Retina (tissue), 1 donor: ENCODE measurements around the gene SIGLEC12.

Source experiments
- DNase-seq: peaks from one replicate; pipeline ENCODE4 v3.0.0-alpha.2; 2016

SIGLEC12 gene

DNA sequence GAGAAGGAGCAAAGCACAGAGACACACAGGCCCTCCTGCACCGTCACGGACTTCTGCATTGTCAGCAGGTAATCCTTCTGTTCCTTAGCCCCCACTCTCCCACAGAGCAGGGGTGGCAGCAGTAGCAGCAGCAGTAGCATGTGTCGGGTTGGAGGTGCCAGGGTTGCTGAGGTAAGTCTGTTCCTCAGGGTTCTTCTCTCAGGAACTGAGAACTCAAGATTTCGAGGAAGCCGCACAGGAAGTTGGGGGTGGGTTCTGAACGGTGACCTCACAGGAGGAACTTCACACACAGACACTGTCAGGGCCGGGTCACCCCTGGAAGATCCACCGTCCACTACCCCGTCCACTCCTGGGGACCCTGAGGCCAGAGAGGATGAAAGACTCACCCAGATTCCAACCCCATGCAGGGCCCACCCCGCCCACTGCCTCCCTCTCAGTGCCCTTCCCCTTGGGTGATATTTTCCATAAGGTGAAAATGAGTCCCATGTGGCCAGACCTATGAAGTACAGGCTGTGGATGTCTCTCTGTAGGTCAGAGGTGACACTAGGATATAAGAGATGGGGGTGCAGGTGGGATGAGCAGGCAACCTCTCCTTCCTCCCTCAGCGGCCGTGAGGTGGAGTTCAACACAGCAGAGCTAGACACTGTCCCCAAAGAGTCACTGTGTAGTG lies at the start of gene SIGLEC12:
SIGLEC12 (minus strand) TSS at position 207 of the 670 bp plus-strand sequence; CDS start at position 140, 67 bp downstream.
- DNase-seq = no peak

DNA sequence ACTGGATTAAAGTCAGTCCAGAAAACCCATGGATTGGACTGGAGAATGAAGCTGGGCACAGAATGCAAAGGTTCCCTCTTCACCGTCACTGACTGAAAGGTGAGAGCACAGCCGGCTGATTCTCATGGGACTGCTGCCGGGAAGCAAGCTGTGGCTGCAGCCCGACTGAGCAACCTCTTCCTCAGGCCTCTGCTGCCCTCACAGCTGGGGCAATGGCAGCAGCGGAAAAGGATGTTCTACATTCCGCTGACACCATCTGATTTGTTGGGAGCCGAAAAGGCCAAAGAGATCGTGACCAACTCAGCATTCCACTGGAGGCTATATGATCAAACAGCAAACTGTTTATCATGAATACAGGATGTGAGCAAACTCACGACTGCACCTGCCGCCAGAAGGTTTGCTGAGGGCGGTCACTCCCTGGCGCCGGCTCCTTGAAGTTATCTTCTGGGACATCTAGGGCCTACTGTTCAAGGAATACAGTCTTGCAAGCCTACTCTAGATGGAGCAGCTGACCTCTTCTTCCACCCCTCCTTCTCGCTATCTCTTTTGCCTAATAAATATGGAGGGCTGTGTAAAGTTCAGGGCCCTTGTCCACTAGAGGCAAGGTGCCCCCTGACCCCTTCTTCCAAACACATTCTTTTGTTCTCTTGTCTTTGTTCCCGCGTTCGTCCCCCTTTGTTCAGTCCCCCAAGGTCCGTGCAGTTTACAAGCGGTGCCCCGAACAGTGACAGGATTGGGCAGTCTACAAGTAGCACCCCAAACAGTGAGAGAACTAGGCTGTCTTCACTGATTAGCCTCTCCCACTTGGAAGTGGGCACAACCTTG lies 49.5 kb upstream of the SIGLEC12 start:
- DNase-seq = no peak

DNA sequence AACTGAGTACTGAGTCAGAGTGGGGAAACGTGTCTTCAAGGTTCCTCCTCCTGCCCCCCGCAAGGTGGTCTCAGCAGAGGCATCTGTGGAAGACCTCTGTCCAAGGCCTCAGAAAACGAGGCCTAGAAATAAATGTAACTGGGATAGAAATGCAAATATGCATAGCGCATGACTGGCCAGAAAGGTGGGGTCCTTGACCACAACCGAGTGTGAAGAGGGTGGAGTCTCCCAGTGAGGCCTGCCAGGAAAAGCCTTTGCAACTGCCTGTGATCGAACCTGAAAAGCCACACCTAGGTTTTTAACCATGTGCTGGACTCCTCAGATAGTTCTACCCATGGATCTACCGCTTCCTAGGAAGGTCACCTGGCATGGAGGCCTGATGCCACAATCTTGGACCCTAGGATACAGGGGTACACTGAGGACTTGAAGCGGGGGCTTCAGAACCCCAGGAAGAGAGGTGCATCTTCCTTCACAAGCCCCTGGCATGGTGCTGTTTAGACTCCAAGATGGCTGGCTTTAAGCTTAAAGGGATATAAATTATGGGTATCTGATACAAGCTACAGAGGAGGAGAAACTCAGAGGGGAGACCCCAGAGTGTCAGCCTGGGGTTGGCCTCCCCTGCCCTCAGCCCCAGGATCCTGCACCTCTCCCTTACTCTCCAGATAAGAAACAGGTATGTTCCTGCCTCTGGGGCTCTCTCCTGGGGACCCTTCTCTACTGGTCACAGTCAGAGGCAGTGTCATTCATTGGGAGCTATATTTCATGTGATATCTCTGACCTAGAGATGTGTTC lies 48.1 kb upstream of the SIGLEC12 start:
- DNase-seq = no peak

DNA sequence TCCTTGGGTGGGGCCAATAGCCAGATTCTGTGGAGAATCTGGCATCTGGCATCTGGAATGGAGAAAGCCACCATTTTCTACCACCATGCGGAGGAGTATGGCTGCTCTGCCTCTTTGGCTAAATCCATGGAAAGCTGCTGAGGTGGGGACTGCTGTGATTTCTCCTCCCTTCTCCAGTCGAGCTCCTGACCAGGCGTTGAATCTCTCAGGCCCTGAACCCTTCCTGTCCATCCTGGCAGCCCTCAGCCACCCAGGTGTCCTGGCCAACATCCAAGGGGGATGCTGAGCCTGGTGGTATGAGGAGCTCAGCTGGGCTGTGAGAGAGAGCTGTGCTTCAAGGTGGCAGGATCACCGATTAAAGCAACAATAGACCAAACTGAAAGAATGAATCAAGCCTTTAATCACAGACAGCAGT lies 47.3 kb upstream of the SIGLEC12 start:
- no peak for DNase-seq

DNA sequence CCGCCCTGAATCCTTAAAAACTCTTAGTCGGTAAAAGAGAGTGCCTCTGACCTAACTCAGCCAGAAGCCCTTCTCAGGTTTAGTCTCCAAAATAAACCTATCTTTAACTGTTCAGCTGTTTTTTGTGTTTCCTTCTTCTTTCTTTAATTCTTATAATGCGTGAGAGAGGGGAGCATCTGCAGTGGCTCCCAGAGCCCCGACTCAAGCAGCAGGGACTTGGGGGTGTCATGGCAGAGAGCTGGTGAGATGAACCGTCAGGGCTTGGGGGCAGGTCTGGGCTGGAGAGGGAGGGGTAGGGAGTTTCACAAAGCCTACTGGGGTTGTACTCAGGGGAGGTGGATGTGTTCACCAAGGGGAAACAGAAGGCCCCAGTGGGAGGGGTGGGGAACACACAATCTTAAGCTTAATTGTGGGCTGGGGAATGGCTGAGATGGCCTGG lies 46.6 kb upstream of the SIGLEC12 start:
- no peak for DNase-seq

DNA sequence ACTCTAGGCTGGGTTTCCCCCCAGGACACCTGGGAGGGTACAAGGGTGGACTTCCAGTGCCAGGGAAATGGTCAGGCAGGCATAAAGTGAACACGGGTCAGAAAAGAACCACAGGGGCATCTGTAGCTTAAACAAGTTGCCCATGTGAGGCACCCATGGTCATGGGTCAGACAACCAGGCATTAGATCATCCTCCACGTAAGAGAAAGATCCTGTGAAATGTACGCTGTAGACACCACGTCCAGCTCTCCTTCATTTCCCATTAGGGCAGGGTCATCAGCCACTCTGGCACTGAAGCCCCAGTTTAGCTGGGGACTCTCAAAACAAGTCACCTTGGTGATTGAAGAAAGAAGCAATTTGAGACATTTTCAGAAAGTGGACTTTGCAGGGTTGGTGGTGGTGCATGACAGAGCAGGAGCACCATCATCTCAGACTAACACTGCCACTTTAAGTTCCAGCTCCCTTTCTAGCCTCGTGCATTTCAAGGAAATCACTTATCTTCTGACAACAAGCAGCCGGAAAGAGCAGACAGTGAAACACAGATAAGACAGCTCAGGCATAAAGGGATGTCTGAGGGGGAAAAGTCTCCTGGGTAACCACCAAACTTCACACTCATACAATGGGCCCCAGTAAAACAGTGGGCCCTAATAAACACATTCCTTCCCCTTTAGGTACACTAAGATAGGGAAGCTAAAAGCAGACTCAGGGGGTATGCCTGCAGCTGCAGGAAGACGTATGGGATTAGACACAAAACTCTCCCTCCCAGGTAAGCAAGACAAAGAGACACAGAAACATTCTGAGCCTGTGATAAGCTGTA lies 46.0 kb upstream of the SIGLEC12 start:
- no peak for DNase-seq

DNA sequence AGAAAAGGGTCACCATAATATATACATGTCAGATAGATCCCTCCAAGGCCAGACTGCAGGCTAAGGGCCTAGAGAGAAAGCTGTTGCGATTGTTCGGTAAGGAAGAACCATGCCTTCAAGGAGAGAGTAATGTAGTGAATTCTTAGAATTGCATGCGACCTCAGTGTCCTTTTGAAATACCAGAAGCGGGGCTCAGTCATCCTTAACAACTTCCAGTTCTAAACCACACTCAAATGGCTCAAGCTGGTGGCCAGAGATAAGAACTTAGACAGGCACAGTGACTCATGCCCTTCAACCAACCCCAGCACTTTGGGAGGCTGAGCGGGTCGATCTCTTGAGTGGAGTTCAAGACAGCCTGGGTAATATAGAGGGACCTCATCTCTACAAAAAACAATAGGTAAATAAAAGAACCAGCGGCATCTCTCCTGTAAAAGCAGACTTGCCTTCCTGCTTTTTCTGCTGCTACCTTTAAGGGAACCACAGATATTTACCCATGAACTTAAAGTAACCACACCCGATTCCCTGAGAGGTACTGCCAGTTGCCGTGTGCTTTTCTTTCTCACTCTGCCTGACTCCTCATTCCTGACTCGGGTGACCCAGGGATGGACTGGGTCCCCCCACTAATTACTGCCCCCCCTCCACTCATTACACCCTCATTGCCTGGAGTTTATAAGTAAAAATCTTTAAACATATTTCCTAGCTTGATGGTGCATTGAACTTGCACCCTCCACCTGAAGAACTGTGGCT lies 45.2 kb upstream of the SIGLEC12 start:
- no peak for DNase-seq

DNA sequence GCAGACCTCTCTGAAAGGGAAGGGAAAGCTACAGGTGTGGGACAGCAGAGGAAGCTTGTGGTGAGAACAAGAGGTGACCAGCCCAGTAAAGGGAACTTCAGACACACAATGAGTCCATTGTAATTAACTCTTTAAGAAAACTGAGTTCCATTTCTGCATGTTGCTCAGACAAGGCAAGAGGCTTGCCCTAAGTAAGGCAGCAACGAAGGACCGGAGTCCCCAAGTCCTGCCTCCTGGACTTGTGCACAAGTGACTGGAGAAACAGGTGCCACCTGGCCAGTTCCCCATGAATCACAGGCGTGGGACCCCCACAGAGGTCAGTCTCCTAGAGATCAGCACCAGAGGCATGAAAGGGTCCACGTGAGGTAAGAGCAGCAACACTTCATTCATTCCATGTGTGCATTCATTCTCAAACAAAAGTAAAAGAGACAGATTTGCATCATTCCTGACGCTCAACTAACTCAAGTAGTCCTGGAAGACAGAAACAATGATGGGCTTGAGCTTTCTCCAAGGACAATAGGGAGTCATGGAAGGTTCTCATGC lies 44.6 kb upstream of the SIGLEC12 start:
- no peak for DNase-seq

DNA sequence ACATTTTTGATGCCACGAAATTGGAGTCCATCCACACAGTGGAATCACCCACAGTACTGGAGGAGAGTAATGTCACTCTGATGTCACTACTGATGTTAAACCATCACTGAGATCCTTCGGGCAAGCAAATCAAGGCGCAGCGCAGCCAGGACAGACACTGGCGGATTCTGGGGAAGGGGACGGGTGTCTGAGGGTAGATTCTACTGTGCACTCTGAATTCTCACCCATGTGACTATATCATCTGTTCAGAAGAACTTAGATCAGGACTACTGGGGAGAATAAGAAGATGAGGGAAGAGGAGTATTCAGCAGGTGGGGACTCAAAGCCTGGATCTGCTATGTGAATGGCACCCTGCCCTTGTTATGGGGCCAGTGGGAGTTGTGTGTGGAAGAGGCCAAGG lies 42.4 kb upstream of the SIGLEC12 start:
- no peak for DNase-seq

DNA sequence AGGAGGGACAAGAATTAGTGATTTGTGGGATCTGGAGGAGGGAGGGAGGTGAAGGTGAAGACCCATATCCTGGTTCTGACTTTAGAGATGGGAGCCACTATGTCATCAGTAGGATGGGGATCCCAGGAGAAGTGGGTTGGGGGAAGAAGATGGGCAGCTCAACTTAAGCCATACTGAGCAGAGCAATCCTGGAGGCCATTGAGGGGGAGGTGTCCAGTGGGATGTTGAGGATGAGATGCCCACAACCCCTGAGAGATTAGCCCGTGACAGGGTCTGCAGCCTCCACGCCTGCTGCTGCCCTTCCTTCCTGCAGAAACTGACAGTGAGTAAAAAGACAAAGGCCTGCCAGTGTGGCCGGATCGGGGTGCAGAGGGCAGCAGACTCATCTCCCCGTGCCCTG lies 41.1 kb upstream of the SIGLEC12 start:
- no peak for DNase-seq

DNA sequence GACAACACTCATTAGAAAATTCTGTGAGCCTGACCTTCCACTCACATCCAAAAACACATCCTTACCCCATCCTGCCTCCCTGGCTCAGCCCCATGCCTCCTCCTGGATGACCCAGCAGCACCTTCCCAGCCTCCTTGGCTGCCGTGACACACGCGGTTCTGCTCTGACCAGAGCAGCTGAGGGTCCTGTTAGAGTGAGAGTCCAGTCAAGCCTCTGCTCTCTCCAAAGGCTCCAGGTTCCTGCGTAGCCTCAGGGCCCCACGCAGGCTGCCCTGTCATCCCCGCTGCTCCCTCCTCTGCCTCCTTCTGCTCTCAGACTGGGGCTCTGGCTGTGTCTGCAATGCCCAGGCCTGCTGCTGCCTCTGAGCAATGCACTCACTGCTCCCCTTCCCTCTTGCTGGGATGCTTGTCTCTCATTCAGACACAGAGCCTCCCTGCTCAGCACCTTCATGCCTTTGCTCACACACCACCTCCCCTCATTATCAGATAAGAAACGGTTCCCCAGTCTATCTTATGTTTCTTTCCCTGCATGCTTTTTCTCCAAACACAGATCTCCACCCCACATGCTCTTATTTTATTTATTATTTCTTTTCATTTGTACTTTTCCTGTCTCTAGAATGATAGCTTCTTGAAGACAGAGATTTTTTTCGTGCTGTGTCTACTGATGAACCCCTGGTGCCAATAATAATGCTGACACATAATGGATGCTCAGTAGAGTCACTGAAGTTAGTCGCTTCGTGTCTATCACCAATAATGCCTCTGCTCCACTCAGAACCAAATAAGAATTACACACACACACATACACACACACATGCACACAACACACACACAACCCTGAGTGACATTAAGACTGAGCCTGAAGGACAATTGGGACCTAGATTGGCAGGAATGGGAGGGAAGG lies 40.1 kb upstream of the SIGLEC12 start:
- no peak for DNase-seq

DNA sequence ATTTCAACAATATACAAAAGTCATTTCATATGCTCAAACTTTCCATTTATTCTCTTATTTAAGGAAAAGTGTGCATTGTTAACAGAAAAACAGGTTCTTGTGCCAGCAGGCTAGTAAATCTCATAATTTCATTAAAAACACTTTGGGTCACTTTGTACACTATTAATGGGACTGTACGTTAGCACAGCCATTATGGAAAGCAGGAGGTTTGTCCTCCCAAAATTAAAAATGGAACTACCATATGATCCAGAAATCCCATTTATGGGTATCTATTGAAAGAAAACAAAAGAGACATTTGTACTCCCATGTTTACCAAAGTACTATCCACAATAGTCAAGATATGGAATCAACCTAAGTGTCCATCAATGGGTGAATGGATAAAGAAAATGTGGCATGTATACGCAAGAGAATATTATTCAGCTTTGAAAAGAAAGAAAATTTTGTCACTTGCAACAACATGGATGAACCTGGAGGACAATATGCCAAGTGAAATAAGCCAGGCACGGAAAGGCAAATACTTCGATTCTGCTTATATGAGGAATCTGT lies 38.3 kb upstream of the SIGLEC12 start:
- no peak for DNase-seq

DNA sequence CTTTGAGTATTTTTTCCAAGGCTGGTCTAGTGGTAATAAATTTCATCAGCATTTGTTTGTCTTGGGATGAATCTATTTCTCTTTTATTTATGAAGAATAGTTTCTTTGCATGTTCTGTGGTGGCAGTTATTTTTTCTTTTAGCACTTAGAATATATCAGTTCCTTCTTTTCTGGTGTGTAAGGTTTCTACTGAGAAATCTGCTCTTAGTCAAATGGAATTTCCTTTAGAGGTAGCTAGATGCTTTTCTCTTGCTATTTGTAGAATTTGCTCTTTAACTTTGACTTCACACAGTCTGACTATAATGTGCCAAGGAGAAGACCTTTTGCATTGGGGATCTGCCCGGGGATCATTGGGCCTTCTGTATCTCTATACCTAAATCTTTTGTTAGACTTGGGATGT lies 33.9 kb upstream of the SIGLEC12 start:
- no peak for DNase-seq

DNA sequence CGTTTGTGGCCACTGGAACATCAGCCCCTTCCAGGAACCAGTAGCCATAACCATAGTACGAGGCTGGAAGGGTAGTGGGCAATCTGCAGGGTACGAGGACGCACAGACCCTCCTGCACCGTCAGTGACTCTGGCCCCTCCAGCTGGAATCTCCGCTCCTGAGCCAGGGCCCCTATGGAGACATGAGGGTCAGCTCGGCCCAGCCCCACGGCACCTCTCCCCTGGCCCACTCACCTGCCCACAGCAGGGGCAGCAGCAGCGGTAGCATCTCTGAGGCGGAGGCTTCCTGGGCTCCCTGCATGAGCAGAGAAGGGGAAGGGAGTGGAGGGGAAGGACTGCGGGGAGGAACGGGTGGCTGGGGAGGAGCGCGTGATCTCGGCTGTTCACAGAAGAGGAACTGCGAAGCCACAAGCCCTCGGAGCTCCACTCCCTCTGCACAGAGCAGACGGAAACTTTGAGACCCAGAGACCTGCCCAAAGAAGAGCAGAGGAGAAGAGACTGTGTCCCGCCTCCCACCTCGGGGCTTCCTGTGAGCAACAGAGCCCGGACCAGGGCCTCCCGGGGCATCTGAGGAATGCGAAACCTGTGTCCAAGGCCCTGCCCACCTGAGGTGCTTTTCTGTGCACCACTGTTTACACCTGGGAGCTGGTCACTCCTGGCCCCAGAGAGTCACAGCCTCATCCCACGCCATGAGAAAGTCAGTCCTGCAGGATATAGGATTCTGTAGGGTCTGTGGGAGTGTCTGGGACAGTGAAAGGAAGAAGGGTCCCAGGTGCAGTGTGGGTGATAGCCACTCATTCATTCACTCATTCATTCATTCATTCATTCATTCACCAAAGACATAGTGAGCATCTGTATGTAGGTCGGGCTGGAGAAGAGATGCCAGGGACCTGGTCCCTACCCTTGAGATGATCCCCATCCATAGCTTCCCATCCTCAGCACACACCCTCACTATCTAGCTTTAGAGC lies 30.0 kb upstream of the SIGLEC12 start, which contains the start of gene SIGLEC6:
SIGLEC6 (minus strand) TSS at position 322 of the 967 bp plus-strand sequence; CDS start at position 300, 22 bp downstream.
- DNase-seq = no peak

DNA sequence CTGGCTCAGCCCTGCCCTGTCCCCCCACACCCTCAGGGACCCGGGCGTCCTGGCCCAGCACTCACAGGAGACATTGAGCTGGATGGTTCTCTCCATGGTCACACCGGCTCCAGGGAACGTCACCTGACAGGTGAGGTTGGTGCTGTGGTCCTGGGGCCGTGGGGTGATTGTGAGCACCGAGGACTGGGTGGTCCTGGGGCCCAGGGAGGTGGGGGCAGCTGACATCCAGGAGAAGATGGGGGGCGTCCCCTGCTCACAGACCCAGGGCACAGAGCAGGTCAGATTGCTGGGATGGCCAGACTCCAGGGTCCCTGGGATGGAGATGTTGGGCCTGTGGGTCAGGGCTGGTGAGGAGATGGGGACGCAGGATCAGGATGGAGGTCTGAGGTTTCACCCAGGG lies 29.0 kb upstream of the SIGLEC12 start:
- no peak for DNase-seq

DNA sequence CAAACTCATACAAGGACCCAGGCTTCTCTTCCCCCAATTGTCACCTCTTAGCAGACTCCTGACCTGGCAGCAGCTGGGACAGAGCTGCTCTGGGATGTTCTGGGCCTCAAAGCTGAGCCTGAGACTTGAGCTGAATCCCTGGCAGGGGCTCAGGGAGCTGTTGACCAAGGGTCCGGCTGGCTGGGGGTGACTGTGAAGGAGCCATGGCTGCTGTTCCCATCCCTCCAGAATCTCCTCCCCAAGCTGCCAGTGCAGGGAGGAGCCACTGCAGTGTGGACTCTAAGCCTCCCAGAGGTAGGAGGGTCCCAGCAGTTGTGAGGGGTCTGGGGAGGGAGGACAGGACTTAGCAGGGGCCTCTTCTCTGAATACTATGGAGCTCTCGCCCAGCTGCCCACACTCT lies 27.7 kb upstream of the SIGLEC12 start:
- DNase-seq = no peak

DNA sequence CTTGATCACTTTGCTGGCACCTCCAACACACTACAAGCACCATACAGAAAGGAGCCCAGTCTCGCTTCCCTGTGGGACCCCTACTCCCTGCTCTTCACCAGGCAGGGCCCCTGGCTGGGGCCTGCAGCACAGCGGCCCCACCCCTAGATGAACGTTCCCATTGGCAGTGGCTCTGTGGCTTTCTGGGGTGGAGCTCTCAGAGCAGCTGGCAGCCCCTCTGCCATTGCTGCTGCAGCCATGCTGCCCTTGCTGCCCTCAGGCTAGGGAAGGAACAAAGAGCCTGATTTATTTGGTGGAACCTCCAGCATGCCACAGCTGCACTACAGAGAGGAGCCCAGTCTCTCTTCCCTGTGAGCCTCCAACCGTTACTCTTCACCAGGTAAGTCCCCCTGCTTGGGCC lies 24.1 kb upstream of the SIGLEC12 start:
- DNase-seq = no peak

DNA sequence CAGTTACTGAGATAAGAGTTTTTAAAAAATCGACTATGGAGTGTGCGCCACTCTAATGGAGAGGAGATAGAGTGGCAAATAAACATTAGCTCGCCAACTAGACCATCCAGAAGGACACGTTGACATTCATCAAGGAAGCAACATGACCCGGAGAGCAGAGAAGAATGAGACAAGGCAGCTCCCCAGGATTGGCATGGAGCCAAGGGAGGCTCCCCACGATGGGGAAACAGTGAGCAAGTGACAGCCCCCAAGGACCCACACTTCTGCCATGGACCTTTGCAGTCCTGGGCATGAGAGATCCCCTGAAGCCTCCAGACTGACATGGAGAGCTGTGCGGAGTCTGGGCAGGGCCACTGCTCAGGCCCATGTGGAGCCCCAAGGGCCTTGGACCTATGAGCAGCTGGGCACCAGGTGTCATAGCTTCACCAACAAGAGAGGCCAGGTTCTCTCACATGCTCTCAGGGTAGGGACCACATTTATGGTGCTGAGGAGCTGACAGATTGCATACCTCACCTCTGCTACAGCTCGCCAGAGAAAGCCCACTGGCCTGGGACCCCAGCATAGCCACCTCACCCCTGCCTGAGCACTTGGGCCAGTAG lies 23.2 kb upstream of the SIGLEC12 start:
- DNase-seq = no peak
